NCI-H2196 treated with DMSO at 0.1 percent for 48 hours (cell line): ENCODE results near the gene ERN2.

Experiments used
- DNase-seq: peaks from one replicate; lab custom pipeline; 2025; ENCODE audit not compliant: unreplicated experiment; lab: John Stamatoyannopoulos, UW

Gene ERN2

GRCh38 chr16:23689442-23690187, 23.4 kb downstream of the ERN2 start:
- no peak for DNase-seq

GRCh38 chr16:23687034-23687808, 25.8 kb downstream of the ERN2 start:
- no peak for DNase-seq

GRCh38 chr16:23683487-23683886, 29.5 kb downstream of the ERN2 start:
- no peak for DNase-seq

- DNase-seq = no peak
Observed at GRCh38 chr16:23682181-23682580, 30.8 kb downstream of the ERN2 start.

DNA sequence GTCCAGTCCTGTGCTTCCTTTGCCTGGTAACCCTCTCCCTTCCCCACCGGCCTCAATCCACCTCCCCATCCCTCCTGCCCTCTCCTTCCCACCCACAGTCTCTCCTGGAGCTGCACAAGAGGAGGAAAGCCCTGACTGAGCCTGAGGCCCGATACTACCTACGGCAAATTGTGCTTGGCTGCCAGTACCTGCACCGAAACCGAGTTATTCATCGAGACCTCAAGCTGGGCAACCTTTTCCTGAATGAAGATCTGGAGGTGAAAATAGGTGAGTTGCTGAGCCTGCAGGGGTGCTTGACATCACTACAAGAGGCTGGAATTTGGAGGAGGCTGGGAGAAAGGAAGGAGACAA, 33.1 kb downstream of the ERN2 start:
- DNase-seq = no peak

- no peak for DNase-seq
Observed at GRCh38 chr16:23679274-23679985, 33.6 kb downstream of the ERN2 start.

GRCh38 chr16:23678430-23679273, 34.4 kb downstream of the ERN2 start, which contains the start of gene PLK1:
Gene PLK1 (plus strand): TSS chr16:23678889. CDS start chr16:23678933, 44 bp downstream.
- peak; percentile 75 for DNase-seq

GRCh38 chr16:23676924-23677480, 36.0 kb downstream of the ERN2 start:
- DNase-seq = no peak

GRCh38 chr16:23673971-23674614, 38.9 kb downstream of the ERN2 start:
- DNase-seq = no peak

- no peak for DNase-seq
Observed at GRCh38 chr16:23670137-23670776, 42.8 kb downstream of the ERN2 start.

DNA sequence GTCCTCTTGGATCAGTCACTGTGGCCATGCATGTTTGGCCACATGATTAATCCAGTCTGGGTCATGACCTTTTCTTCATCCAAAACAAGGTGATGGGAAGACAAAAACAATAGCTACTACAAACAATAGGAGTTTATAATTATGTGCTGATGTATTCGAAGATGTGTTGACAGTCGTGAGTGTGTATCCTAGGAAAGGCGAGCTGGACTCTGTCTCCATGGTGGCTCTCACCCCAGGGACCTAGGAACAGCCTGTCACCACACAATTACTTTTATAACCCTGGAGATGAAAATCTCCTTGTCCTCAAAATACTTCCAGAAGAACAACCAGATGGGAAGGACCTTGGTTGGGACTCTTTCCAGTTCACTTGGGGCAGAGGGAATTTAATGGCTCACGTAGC, 44.1 kb downstream of the ERN2 start:
- no peak for DNase-seq

DNA sequence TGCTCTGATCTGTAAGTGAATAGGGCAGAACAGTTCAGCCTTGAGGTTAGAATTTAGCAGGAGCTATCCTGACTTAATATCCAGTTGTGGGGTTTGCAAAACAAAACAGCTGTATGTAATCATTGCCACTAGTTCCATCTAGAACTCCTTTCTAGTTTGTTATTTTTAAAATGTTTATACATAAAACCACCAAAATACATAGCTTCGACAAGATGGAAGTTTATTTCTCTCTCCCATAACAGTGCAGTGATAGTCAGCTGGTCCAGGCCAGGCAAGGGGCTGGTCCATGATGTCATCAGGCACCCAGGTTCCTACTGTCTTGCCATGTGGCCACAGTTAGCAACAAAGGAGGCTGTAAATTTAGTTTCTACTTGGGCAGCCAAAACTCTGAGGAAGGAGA, 44.8 kb downstream of the ERN2 start:
- DNase-seq = no peak

GRCh38 chr16:23667355-23667659, 45.7 kb downstream of the ERN2 start:
- DNase-seq = no peak

- DNase-seq = no peak
Observed at GRCh38 chr16:23666571-23667354, 46.3 kb downstream of the ERN2 start.

GRCh38 chr16:23663918-23664317, 49.1 kb downstream of the ERN2 start:
- DNase-seq = no peak

- no peak for DNase-seq
Observed at GRCh38 chr16:23651943-23652468, 61.0 kb downstream of the ERN2 start.

GRCh38 chr16:23650674-23651416, 62.2 kb downstream of the ERN2 start:
- DNase-seq = no peak

DNA sequence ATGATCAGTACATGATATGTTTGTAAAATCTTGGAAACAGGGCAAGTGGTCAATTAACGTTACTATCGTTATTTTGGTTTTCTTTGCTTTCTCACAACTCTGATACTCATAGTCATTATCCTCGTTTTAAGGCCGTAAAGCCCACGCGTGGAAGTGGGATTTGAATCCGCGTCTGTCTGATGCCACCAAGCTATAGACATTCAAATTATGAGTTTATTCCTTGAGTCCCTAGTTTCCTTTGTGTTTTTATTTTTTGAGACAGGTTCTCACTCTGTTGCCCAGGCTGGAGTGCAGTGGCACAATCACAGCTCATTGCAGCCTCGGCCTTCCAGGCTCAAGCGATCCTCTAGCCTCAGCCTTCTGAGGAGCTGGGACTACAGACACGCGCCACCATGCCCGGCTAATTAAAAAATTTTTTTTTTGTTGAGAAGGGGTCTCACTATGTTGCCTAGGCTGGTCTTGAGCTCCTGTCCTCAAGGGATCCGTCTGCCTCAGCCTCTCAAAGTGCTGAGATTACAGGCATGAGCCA, 70.7 kb downstream of the ERN2 start:
- no peak for DNase-seq
